UCSD-AML1 (cell line): ENCODE data around the gene CACNG1.

ENCODE experiments used
- DNase-seq: peaks from one replicate; lab custom pipeline; 2025; ENCODE audit not compliant: unreplicated experiment; lab: John Stamatoyannopoulos, UW

Gene CACNG1

GRCh38 chr17:67051155-67051538 is 6.8 kb downstream of the CACNG1 start:
- no peak for DNase-seq

- no peak for DNase-seq
Observed at GRCh38 chr17:67051837-67052236, 7.5 kb downstream of the CACNG1 start.

DNA sequence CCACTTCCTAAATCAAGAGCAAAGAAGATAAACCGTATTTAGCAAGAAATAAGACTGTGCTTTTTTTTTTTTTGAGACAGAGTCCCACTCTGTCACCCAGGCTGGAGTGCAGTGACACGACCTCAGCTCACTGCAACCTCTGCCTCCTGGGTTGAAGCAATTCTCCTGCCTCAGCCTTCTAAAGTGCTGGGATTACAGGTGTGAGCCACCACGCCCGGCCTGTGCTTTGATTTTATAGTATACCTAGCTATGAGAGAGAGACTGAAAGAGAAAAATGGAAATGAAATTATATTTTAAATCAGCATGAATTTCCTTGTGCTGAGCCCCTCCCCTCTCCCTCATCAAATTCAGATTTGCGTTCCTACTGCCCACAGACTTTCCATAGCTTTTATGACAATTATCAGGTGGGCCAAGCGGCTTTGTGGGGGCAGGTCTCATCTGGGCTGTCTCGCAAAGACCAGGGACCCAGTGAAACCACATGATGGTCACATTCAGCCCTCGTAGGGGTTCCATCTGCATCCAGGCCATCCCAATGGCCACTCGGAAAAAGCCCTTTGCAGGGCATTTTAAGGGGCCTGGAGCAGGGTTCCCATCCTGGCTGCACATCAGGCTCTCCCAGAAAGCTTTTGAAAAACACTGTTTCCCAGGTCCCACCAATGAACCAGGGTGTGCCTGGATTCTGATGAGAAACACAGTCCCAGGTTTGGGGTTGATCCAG is 8.5 kb downstream of the CACNG1 start:
- DNase-seq: no peak

- no peak for DNase-seq
Observed at GRCh38 chr17:67053438-67054000, 9.2 kb downstream of the CACNG1 start.

- no peak for DNase-seq
Observed at GRCh38 chr17:67054011-67054591, 9.7 kb downstream of the CACNG1 start.

DNA sequence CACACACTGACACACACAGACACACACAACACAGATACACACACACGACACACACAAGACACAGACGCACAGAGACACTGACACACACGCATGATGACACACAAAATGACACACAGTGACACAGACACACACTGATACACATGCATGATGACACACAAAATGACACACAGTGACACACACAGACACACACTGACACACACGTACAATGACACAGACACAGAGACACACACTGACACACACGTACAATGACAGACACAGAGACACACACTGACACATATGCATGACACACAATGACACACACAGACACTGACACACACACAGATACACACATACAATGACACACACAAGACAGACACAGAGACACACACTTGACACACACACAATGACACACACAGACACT is 10.3 kb downstream of the CACNG1 start:
- no peak for DNase-seq

DNA sequence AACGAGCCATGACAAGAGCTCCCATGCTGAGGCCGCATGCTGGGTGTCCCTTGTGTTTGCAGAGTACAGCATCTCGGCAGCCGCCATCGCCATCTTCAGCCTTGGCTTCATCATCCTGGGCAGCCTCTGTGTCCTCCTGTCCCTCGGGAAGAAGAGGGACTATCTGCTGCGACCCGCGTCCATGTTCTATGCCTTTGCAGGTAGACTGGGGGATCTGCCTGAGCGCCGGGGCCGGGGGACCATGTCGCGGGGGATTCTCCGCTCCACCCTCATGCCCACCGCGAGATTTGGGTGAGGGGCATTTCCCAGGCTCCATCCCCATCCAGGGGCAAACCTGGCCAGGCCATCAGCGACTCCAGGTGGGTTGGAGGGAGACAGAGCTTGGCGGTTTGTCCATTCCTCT is 10.7 kb downstream of the CACNG1 start:
- DNase-seq: no peak

DNA sequence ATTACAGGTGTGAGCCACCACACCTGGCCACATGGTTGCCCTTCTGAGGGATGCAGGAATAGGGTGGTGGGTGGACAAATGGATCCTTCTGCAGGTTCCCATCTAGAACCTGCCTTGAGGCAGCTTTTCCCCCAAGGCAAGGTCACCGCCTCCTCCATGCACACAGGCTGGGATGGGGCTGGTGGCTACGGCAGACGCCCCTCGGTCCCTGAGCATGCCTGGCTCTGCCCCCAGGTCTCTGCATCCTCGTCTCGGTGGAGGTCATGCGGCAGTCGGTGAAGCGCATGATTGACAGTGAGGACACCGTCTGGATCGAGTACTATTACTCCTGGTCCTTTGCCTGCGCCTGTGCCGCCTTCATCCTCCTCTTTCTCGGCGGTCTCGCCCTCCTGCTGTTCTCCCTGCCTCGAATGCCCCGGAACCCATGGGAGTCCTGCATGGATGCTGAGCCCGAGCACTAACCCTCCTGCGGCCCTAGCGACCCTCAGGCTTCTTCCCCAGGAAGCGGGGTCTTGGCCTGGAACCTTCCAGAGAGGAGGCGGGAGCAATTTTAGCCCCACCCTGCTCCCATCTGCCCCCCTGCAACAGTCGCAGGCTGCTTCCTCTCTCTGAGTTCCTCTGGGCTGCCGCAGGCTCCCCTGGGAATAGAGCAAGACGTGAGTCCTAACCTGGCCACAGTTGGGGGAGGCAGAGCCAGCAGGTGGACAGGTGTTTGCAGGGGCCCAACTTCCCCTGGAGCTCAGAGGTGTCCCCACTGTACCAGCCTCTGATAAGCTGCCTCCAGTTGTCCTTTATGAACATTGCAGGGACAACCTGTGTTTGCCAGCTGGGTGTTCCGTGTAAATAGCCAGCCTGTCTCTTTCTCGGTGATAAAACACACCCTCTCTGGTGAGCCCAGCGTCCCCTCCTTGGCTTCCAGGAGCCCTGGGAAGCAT is 11.7 kb downstream of the CACNG1 start:
- no peak for DNase-seq

DNA sequence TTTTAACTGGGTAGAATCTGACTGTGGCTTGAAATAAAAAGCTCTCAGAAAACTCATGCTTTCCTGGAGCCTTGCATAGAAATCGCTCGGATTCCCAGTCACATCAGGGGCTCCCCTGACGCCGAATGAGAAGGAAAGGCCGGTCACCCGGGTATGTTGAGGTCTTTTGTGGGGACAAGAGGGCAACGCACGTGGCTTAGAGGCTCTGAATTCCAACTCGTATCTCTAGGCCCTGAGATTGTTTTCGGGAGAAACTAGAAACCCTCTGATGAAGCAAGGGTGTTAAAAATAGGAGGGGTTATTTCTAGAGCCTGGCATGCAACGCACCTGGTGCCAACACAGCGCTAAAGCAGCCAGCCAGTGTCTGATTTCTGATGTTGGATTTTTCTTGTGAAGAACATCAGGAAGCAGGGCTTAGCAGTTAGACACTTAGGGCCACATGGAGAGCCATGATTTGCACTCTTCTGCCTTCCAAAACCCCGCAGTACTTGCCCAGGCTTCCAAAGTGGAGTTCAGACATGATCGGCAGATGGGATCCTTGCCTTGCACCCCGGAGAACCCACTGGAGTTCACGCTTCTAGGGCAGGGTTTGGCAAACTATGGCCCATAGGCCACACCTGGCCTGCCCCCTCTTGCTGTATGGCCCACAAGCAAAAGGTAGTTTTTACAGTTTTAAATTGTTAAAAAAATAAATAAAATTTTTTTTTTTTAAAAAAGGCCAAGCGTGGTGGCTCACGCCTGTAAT is 12.6 kb downstream of the CACNG1 start:
- DNase-seq: no peak

DNA sequence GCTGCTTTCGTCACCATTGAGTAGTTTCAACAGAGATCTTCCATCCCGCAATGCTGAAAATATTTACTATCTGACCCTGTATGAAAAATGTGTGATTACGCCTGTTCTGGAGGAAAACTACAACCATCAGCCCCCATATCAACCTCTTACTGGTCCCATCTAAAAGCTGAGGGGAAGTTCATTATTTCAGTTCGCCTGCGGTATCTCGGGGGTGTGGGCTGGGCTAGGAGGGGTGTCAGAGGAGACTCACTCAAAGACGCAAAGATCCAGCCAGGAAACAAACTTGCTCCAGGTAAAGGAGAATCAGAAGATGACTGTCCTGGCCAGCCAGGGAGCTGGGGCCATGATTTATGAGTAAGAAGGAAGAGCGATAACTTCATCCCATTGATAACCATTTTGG is 13.7 kb downstream of the CACNG1 start:
- no peak for DNase-seq

DNA sequence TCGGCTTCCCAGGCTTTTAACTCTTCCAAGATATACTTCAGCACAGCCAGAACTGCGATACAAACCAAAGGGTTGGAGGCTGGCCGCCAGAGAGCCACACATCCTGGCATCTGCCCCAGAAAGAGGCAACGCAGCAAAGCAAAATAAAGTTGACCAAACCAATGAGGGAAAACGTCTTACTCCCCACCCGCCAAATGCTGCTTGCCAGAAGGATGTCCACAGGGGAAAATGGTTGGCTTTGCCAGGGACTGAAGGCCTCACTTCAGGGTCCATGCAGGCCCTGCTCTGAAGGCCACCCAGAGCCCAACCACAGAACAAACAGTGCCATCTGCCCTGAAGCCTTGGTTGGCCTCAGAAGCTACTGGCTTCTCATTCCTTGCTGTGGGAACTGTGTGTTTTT is 15.0 kb downstream of the CACNG1 start:
- no peak for DNase-seq

DNA sequence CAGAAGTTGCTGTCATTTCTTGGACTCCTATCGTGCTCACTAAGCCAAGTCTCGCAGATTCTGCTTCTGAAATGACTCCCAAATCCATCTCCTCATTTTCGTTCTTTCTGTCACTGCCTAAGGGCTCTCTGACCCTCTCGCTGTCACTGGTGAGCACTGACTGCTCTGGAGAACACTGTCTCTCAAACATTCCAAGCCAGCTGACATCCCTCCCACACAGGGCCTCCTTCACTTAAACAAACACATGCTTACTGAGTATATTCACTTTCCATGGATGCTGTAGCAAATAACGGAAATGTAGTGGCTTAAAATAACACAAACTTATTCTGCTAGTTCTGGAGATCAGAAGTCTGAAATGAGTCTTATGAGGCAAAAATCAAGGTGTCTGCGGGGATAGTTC is 18.8 kb downstream of the CACNG1 start:
- no peak for DNase-seq

DNA sequence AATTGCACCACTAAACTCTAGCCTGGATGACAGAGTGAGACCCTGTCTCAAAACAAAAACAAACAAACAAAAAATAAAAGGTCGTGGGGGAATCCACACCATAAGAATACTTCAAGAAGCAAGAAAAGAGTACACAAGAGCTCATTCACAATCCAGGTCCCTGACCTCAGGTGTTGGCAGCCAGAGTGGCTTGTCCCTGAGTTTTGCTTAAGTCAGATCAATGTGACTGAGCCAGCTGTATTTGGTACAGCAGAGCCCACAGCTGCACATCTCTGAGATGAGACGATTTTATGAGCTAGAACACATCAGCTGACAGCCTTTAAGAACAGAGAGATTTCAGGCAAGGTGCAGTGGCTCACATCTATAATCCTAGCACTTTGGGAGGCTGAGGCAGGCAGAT is 22.4 kb downstream of the CACNG1 start:
- no peak for DNase-seq

- DNase-seq: no peak
Observed at GRCh38 chr17:67067571-67068482, 23.5 kb downstream of the CACNG1 start.

DNA sequence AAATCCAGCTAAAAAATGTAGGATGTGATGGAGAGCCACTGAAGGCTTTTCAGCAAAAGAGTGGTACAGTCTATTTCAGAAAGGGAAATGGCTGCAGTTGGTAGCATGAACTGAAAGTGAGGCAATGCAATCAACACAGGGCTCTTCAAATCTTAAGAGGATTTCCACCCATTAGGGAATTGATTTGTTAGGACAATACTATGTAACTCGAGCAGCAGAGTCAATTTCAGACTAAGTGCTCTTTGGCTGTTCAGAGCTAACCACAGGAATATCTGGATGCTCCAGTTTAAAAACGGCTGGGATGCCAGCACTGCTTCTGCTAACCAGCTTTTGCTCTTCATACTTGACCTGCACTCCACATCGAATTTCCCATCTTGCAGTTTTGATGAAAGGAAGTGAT is 24.6 kb downstream of the CACNG1 start:
- no peak for DNase-seq

- no peak for DNase-seq
Observed at GRCh38 chr17:67069603-67070136, 25.3 kb downstream of the CACNG1 start.

GRCh38 chr17:67071595-67071994 is 27.2 kb downstream of the CACNG1 start:
- DNase-seq: no peak

GRCh38 chr17:67072885-67073284 is 28.5 kb downstream of the CACNG1 start:
- DNase-seq: no peak

- DNase-seq: no peak
Observed at GRCh38 chr17:67074781-67075180, 30.4 kb downstream of the CACNG1 start.

GRCh38 chr17:67076290-67076689 is 31.9 kb downstream of the CACNG1 start:
- DNase-seq: no peak
